ENCODE measurements around the gene TAF4.

Gene TAF4

DNA sequence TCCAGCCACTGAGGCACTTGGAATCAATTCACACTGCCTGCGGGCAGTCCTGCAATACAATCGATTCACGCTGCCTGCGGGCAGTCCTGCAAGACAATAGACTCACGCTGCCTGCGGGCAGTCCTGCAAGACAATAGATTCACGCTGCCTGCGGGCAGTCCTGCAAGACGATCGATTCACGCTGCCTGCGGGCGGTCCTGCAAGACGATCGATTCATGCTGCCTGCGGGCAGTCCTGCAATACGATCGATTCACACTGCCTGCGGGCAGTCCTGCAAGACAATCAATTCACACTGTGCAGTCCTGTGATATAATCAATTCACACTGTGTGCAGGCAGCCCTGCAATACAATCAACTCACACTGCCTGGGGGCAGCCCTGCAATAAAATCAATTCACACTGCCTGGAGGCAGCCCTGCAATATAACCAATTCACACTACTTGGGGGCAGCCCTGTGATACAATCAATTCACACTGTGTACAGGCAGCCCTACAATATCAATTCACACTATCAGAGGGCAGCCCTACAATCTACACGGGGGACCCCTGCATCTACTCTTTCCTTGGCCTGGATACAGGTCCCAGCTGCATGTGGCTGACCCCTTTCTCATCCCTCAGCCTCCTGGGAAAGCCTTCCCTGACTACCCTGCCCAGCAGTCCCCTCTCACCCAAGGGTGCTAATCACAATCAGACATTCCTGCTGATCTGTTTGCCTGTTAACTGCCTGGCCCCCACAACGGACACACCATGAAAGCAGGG is 10.4 kb downstream of the TAF4 start:
- TF ChIP-seq, protein P1, sequence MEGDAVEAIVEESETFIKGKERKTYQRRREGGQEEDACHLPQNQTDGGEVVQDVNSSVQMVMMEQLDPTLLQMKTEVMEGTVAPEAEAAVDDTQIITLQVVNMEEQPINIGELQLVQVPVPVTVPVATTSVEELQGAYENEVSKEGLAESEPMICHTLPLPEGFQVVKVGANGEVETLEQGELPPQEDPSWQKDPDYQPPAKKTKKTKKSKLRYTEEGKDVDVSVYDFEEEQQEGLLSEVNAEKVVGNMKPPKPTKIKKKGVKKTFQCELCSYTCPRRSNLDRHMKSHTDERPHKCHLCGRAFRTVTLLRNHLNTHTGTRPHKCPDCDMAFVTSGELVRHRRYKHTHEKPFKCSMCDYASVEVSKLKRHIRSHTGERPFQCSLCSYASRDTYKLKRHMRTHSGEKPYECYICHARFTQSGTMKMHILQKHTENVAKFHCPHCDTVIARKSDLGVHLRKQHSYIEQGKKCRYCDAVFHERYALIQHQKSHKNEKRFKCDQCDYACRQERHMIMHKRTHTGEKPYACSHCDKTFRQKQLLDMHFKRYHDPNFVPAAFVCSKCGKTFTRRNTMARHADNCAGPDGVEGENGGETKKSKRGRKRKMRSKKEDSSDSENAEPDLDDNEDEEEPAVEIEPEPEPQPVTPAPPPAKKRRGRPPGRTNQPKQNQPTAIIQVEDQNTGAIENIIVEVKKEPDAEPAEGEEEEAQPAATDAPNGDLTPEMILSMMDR (IDR thresholded peaks at IDR 0.05; ENCODE audit: borderline replicate concordance, insufficient read depth, low read depth, low read length): no peak

DNA sequence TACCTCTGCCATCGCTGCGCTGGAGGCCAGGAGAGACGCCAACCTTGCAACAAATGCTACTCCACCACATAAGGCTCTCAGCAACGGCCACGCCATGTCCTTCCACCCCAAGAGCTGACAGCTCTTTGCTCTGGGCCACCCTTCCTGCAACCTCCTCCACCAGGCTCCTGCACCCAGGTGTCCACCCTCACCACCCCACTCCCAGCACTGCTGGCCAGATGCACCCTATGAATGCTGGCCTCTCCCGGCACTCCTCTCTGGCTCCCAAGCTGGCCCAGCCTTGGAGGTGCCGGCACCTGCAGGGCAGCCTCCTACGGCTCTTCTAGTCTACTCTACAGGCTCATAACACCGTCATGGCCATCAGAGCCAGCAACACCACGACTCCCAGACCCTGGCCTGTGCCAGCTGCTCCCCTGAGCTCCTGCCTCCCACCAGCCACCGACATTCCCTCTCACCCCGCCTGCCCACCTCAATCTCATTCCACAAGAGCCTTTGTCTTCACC is 11.2 kb downstream of the TAF4 start:
- H3K4me3 ChIP-seq (ENCODE audit: low read depth, low read length): no peak overlapping the region
- TF ChIP-seq, protein P1 (IDR thresholded peaks at IDR 0.05; ENCODE audit: borderline replicate concordance, insufficient read depth, low read depth, low read length): no peak

More for the DNA sequence above, 10.4 kb downstream of the TAF4 start:
- H3K4me3 ChIP-seq (ENCODE audit: low read depth, low read length): no peak overlapping the region

DNA sequence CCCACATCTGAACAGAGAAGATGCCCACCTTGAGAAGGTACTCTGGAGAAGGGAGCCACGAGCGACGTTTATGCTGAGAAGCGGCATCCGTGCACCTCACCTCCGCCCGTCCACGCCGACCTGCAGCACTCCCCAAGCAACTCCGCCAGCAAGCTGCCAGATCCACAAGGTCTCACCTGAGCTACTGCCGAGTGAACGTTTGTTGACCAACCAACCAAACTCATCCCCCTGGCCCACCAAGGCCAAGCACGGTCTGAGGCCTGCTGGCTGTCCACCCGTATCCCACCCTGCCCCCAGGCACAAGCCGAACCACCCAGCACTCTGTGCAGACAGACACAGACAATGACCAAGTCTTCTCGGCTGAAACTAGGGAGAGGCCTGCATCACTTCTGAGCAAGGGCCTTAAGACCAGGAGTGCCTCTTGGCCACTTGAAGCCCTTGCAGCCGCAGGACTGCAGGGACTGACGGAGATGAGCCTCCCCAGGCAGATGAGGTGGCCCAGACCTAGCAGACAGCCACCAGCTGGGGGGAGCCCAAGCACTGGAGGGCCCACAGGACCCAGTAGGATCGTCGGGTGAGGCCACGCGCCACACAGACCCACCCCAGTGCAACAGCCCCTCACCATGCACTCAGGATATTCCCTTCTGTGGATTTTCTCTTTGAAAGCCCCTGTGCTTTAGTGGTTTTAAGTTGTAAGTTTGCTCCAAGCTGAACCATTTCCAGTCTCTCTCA is 12.1 kb downstream of the TAF4 start:
- TF ChIP-seq, protein P1 (IDR thresholded peaks at IDR 0.05; ENCODE audit: borderline replicate concordance, insufficient read depth, low read depth, low read length): no peak
- H3K4me3 ChIP-seq (ENCODE audit: low read depth, low read length): no peak overlapping the region

DNA sequence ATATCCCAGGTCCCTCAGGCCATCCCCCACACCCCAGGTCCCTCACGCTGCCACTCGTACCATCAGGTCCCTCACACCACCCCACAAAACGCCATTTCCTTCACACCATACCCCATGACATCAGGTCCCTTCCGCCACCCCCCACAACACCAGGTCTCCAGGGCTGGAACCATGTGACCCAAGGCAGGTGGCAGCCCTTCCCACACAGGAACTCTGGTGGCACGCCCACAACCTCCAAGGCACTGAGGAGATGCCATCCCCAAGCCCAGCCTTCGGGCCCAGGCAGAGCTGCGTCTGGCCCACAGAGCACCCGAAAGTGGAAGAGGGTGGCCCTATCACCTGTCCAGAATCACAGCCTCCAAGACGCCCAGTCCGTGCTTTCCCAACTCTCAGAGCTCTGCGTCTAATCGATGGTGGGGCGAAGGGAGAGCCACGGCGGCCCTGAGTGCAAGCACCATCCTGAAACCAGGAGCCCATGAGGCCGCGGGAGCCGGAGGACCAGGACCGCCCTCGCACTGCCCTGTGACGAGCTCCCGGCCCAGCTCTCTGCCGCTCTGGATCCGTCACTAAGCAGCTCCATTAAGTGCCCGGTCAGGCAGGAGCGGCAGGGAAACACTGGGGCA is 12.7 kb downstream of the TAF4 start:
- no peak overlapping the region for H3K4me3 ChIP-seq (ENCODE audit: low read depth, low read length)
- TF ChIP-seq, protein P1 (IDR thresholded peaks at IDR 0.05; ENCODE audit: borderline replicate concordance, insufficient read depth, low read depth, low read length): no peak

DNA sequence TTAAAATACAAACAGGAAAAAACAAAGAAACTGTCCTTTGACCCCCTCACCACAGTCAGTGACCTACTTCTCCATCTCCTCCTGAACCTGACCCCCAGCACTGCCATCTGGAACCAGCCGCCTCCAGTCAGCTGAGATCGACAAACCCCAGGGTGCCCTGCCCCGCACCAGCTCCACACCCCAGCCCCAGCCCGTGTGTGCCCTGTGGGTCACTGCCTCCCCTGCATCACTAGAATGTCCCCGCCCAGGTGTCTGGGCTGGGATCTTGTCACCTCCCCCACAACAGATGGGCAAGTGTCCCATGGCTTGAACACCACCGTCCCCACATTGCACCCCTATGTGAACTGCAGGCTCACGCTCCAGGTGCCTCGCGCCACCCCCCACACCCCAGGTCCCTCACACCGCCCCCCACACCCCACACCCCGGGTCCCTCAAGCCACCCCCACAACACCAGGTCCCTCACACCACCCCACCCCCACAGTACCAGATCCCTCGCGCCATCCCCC is 13.3 kb downstream of the TAF4 start:
- TF ChIP-seq, protein P1 (IDR thresholded peaks at IDR 0.05; ENCODE audit: borderline replicate concordance, insufficient read depth, low read depth, low read length): no peak
- no peak overlapping the region for H3K4me3 ChIP-seq (ENCODE audit: low read depth, low read length)

DNA sequence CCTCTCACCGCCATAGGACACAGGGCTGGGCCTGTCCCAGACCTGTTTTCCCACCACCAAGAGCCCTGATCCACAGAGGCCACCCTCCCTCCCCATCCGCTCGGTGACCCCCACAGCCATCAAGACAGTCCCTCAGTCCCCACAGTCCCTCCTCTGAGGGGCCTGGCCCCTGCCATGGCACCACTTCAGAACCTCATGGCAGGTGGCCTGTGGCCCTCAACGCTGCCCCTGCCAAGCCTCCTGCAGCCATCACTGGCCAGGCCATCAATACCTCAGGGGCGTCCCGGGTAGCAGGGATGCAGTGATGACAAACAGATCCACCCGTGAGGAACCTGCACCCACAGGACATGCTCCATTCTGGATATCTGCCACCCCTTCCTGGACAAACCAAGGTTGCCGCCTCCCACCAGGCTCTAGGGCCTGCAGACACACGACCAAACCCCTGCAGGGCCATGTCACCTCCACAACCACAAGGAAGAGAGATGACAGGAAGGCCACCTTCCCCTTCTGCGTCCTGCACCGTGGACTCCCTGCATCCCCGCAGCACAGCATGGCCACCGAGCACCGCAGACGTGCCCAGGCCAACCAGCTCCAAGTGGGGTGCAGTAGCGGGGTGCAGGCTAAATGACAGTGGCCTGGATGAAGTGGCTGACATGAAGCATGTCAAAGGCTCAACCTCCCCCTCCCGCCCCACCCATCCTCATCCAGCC is 14.0 kb downstream of the TAF4 start:
- H3K4me3 ChIP-seq (ENCODE audit: low read depth, low read length): no peak overlapping the region
- TF ChIP-seq, protein P1 (IDR thresholded peaks at IDR 0.05; ENCODE audit: borderline replicate concordance, insufficient read depth, low read depth, low read length): no peak
